ENCODE measurements around the gene ABCF1. TPM values are rescaled to one million over a fixed set of nuclear protein-coding genes. Genes with fewer than 3 reads are reported as not detected.
"Not testable (repeated sequence)": the region's sequence is repeated elsewhere in the genome, so short reads cannot be mapped to it uniquely, and the experiment has no call there.

The ABCF1 gene
- total RNA-seq (10 to 100 TPM; 37.1 to 49.1 (median 42.1) TPM), polyA plus RNA-seq (10 to 100 TPM; 32.6 to 36.6 TPM)
- long read RNA-seq, donor 1, transcript ABCF1-201 (25 exons, 3,481 nt): major isoform, 6 of 50 reads
- long read RNA-seq, donor 1, partial matches to known transcripts: 20 of 50 reads
- long read RNA-seq, donor 1, other reads (novel, unspliced or antisense): 23 of 50 reads
- long read RNA-seq, donor 2, transcript ABCF1-201 (25 exons, 3,481 nt): major isoform, 9 of 49 reads
- long read RNA-seq, donor 2, partial matches to known transcripts: 22 of 49 reads
- long read RNA-seq, donor 2, other reads (novel, unspliced or antisense): 17 of 49 reads
- long read RNA-seq, donor 3, transcript ABCF1-201 (25 exons, 3,481 nt): major isoform, 6 of 81 reads
- long read RNA-seq, donor 3, partial matches to known transcripts: 59 of 81 reads
- long read RNA-seq, donor 3, other reads (novel, unspliced or antisense): 13 of 81 reads

GRCh38 chr6:30571075-30571761 lies at the start of gene ABCF1:
Gene ABCF1, plus strand, starts transcription at chr6:30571442. Its CDS starts 46 bp downstream, at chr6:30571488.
- H3K27me3 ChIP-seq: no peaks in the 10 kb centered on the region
- WGBS, 2 donors: 0 to 1% methylated on average over 55 to 59 of the region's 59 CpGs
- H3K36me3 ChIP-seq: peaks cover 0 to 20% (median 2%) of the 10 kb centered on the region in 9 donors
- H3K9me3 ChIP-seq: no peaks in the 10 kb centered on the region
- peaks cover 10 to 38% (median 29%) of the 10 kb centered on the region in 9 donors for H3K4me1 ChIP-seq
- H3K4me3 ChIP-seq: peak within 1 kb of the TSS; percentile 53 to 87 (median 72)
- intact Hi-C loops (cut with DNase I): loop anchor here in 4 of 10 donors (1.0 to 2.0 kb wide), 2 partner anchors 14 to 15 kb away; partner anchors contain the start of genes GNL1 (in 4 of the 4) and PRR3 (in 3 of the 4)
- ATAC-seq: peak; percentile 98 to 100 (median 99)
- peak within 1 kb of the TSS; percentile 57 to 94 (median 88) for H3K27ac ChIP-seq
- peak; percentile 97 to 99 for DNase-seq
- no peak for TF ChIP-seq CTCF (IDR thresholded peaks at IDR 0.05)

DNA sequence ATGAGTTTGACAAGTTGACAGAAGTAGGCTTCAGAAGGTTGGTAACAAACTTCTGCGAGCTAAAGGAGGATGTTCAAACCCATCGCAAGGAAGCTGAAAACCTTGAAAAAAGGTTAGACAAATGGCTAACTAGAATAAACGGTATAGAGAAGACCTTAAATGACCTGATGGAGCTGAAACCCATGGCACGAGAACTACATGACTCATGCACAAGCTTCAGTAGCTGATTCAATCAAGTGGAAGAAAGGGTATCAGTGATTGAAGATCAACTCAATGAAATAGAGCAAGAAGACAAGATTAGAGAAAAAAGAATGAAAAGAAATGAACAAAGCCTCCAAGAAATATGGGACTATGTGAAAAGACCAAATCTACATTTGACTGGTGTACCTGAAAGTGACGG lies 49.3 kb upstream of the ABCF1 start:
- DNase-seq; H3K4me3 ChIP-seq; ATAC-seq; H3K4me1 ChIP-seq; H3K27me3 ChIP-seq; H3K27ac ChIP-seq; intact Hi-C loops (cut with DNase I); H3K36me3 ChIP-seq: not testable (repeated sequence)
- 82 to 83% methylated on average over 5 of the region's 5 CpGs for WGBS, 2 donors
- H3K9me3 ChIP-seq: peaks cover 0 to 17% (median 0%) of the 10 kb centered on the region in 11 donors

- Histone ChIP-seq H3K9me3 (peaks cover 0 to 11% (median 0%) of the 10 kb centered on the region in 11 donors), H3K4me1 (peaks cover 0 to 35% (median 0%) of the 10 kb centered on the region in 9 donors)
- DNase-seq; ATAC-seq; H3K27me3 ChIP-seq; H3K4me3 ChIP-seq; intact Hi-C loops (cut with DNase I); H3K36me3 ChIP-seq; H3K27ac ChIP-seq: not testable (repeated sequence)
- whole genome bisulfite sequencing, 2 donors: 91 to 96% methylated on average over 3 of the region's 3 CpGs
Observed at GRCh38 chr6:30526444-30526843, 44.8 kb upstream of the ABCF1 start.

DNA sequence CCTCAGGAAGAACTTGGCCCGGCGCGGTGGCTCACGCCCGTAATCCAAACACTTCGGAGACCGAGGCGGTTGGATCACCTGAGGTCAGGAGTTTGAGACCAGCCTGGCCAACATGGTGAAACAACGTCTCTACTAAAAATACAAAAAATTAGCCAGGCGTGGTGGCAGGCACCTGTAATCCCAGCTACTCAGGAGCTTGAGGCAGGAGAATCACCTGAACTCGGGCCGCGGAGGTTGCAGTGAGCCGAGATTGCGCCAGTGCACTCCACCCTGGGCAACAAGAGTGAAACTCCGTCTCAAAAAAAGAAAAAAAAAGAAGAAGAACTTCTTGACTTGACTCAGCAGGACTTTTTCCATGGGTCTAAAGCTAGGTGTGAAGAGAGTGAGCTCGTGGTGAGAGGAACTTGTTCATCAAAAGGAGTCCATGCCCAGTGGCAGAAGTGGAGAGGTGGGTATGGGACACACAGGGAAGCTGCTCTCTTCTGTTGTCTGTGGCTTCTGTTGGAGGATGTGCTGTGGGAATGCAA lies 41.8 kb upstream of the ABCF1 start:
- H3K27me3 ChIP-seq; H3K36me3 ChIP-seq; ATAC-seq; H3K4me3 ChIP-seq; intact Hi-C loops (cut with DNase I); DNase-seq: not testable (repeated sequence)
- Histone ChIP-seq H3K27ac (peak overlapping the region in 1 of 10 donors; percentile 54), H3K9me3 (peaks cover 0 to 11% (median 0%) of the 10 kb centered on the region in 11 donors), H3K4me1 (peaks cover 0 to 47% (median 9%) of the 10 kb centered on the region in 9 donors)
- 89 to 90% methylated on average over 17 of the region's 17 CpGs for WGBS, 2 donors

DNA sequence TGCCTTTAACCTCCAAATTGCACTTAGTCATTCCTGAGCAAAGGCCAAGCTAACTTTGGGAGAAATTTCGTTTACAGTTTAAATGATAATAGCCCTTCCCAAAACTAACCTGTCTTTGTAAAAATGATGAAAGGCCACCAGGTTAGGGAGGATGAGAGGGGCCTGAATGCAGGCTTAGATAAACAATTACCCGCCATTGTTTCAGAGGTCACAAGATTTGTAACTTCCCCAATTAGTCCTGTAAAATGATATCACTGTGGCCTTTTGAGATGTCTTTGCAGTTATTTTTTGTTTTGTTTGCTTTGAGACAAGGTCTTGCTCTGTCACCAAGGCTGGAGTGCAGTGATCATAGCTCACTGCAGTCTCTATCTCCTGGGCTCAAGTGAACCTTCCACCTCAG lies 41.2 kb upstream of the ABCF1 start:
- ATAC-seq (no peak), DNase-seq (no peak)
- Histone ChIP-seq H3K27ac (peak overlapping the region in 1 of 10 donors; percentile 54), H3K9me3 (peaks cover 0 to 11% (median 0%) of the 10 kb centered on the region in 11 donors), H3K4me3 (no peak overlapping the region), H3K27me3 (no peaks in the 10 kb centered on the region), H3K36me3 (no peaks in the 10 kb centered on the region), H3K4me1 (peaks cover 0 to 47% (median 9%) of the 10 kb centered on the region in 9 donors)
- intact Hi-C loops (cut with DNase I): loop anchor here in 4 of 10 donors (5.0 kb wide), 2 partner anchors 38 to 48 kb away; no protein-coding TSS in a partner anchor
- TF ChIP-seq CTCF (IDR thresholded peaks at IDR 0.05): no peak
- 59 to 64% methylated on average over 2 of the region's 2 CpGs for WGBS, 2 donors
